ENCODE data around the gene KLF1. TPM values are rescaled to one million over a fixed set of nuclear protein-coding genes. Genes with fewer than 3 reads are reported as not detected.
"Not testable (repeated sequence)": the region's sequence is repeated elsewhere in the genome, so short reads cannot be mapped to it uniquely, and the experiment has no call there.

Gene KLF1
- total and polyA plus RNA-seq, 2 donors (not counting 1 experiment from before 2014, with no cell fraction given), result not detected

DNA sequence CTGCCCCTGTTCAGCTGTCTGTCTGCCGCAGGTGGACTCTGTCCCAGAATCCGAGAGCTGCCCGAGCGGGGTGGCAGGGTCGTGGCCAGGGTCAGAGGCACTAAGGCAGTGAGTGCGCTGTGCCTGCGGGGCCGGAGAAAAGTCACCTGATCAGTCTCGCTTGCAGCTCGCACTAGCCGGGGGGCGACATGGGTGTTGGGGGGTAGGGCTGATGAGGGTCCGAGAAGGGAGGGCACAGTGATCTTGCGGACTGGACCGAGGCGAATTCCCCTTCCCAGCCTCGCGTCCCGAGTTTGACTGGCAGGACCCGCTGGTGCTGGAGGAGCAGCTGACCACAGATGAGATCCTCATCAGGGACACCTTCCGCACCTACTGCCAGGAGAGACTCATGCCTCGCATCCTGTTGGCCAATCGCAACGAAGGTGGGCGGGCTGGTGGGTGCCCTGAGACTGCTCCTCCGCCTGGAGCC is 4.6 kb upstream of the KLF1 start:
- no peak for DNase-seq (ENCODE audit: low read depth in 2 of 2)
- Histone ChIP-seq H3K4me2 (ENCODE audit: extremely low read depth, insufficient read depth, low read length) (peak overlapping the region; percentile 99), H2AFZ (ENCODE audit: low read length) (no peak overlapping the region), H4K20me1 (ENCODE audit: control insufficient read depth, extremely low read depth, insufficient read depth, low read length) (no peaks in the 10 kb centered on the region), H3K36me3 (ENCODE audit: control insufficient read depth, insufficient read depth, low read length) (no peaks in the 10 kb centered on the region), H3K4me3 (replicated peaks in 1 of 4; ENCODE audit: control extremely low read depth in 1 of 4, insufficient read depth in 1 of 4, low read depth in 3 of 4, low read length in 4 of 4) (peak overlapping the region; percentile 82 to 99 (median 92)), H3K9me3 (ENCODE audit: control insufficient read depth, insufficient read depth, low read depth, low read length) (no peaks in the 10 kb centered on the region), H3K27me3 (ENCODE audit: control insufficient read depth, insufficient read depth, low read length) (peaks cover 6% of the 10 kb centered on the region), H3K9ac (ENCODE audit: insufficient read depth, low read length) (peak overlapping the region; percentile 1), H3K4me1 (ENCODE audit: control insufficient read depth, extremely low read depth, insufficient read depth, low read length) (peaks cover 6% of the 10 kb centered on the region), H3K27ac (ENCODE audit: insufficient read depth, low read length) (peak overlapping the region; percentile 61), H3K79me2 (ENCODE audit: control insufficient read depth, insufficient read depth, low read length) (peaks cover 1% of the 10 kb centered on the region)
- TF ChIP-seq EZH2 (IDR thresholded peaks at IDR 0.05; ENCODE audit: low read length, missing control alignments), result no peak
- TF ChIP-seq, protein P1, sequence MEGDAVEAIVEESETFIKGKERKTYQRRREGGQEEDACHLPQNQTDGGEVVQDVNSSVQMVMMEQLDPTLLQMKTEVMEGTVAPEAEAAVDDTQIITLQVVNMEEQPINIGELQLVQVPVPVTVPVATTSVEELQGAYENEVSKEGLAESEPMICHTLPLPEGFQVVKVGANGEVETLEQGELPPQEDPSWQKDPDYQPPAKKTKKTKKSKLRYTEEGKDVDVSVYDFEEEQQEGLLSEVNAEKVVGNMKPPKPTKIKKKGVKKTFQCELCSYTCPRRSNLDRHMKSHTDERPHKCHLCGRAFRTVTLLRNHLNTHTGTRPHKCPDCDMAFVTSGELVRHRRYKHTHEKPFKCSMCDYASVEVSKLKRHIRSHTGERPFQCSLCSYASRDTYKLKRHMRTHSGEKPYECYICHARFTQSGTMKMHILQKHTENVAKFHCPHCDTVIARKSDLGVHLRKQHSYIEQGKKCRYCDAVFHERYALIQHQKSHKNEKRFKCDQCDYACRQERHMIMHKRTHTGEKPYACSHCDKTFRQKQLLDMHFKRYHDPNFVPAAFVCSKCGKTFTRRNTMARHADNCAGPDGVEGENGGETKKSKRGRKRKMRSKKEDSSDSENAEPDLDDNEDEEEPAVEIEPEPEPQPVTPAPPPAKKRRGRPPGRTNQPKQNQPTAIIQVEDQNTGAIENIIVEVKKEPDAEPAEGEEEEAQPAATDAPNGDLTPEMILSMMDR (conservative IDR thresholded peaks at IDR 0.05 in 1 of 2, IDR thresholded peaks at IDR 0.05 in 1 of 2; ENCODE audit: low read depth in 1 of 2, low read length in 2 of 2), result no peak

DNA sequence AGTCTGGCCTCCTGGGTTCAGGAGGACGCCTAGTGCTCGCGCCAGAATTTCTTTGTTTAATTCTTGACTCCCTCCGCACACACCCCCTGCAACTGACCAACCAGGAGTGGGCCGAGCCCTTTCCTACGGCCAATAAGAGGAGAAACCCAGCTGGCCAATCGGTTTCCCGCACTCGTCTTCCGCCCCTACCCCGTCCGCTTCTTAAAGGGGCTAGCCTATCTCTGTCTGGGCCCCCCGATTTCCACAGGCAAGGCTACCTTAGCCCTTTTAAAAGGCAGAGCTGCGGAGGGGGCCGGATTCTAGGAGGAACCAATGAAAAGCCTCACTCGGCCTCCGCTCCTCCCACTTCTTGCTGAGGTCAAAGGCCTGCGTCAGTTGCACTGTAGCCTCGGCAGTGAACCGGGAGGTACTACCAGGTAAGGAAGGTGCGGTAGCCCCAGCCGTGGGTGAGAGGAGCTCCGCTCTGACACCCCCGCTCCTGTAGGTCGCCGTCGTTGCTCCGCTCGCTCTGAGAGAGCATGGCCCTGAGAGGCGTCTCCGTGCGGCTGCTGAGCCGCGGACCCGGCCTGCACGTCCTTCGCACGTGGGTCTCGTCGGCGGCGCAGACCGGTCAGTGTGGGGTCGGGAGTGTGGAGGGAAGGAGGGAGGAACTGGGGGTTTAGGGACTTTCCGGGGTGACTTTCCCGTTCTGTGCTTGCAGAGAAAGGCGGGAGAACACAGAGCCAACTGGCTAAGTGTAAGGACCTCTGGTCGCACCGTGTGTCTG is 4.0 kb upstream of the KLF1 start, which contains the start of gene GCDH:
Gene GCDH (plus strand): TSS at position 374 of the 766 bp plus-strand sequence. CDS start 145 bp downstream, at position 519.
- H3K9ac ChIP-seq (ENCODE audit: insufficient read depth, low read length), result peak within 1 kb of the TSS; percentile 53
- peaks cover 10% of the 10 kb centered on the region for H3K27me3 ChIP-seq (ENCODE audit: control insufficient read depth, insufficient read depth, low read length)
- H3K4me1 ChIP-seq (ENCODE audit: control insufficient read depth, extremely low read depth, insufficient read depth, low read length), result peaks cover 6% of the 10 kb centered on the region
- no peaks in the 10 kb centered on the region for H3K36me3 ChIP-seq (ENCODE audit: control insufficient read depth, insufficient read depth, low read length)
- no peaks in the 10 kb centered on the region for H3K9me3 ChIP-seq (ENCODE audit: control insufficient read depth, insufficient read depth, low read depth, low read length)
- H2AFZ ChIP-seq (ENCODE audit: low read length), result peak within 1 kb of the TSS; percentile 98
- H3K79me2 ChIP-seq (ENCODE audit: control insufficient read depth, insufficient read depth, low read length), result peaks cover 1% of the 10 kb centered on the region
- peak within 1 kb of the TSS; percentile 61 for H3K27ac ChIP-seq (ENCODE audit: insufficient read depth, low read length)
- DNase-seq (ENCODE audit: low read depth in 2 of 2), result peak; percentile 99
- TF ChIP-seq, protein P1 (conservative IDR thresholded peaks at IDR 0.05 in 1 of 2, IDR thresholded peaks at IDR 0.05 in 1 of 2; ENCODE audit: low read depth in 1 of 2, low read length in 2 of 2), result no peak
- TF ChIP-seq EZH2 (IDR thresholded peaks at IDR 0.05; ENCODE audit: low read length, missing control alignments), result no peak
- peak within 1 kb of the TSS; percentile 82 to 99 (median 92) for H3K4me3 ChIP-seq (replicated peaks in 1 of 4; ENCODE audit: control extremely low read depth in 1 of 4, insufficient read depth in 1 of 4, low read depth in 3 of 4, low read length in 4 of 4)
- H3K4me2 ChIP-seq (ENCODE audit: extremely low read depth, insufficient read depth, low read length), result peak within 1 kb of the TSS; percentile 99
- no peaks in the 10 kb centered on the region for H4K20me1 ChIP-seq (ENCODE audit: control insufficient read depth, extremely low read depth, insufficient read depth, low read length)

DNA sequence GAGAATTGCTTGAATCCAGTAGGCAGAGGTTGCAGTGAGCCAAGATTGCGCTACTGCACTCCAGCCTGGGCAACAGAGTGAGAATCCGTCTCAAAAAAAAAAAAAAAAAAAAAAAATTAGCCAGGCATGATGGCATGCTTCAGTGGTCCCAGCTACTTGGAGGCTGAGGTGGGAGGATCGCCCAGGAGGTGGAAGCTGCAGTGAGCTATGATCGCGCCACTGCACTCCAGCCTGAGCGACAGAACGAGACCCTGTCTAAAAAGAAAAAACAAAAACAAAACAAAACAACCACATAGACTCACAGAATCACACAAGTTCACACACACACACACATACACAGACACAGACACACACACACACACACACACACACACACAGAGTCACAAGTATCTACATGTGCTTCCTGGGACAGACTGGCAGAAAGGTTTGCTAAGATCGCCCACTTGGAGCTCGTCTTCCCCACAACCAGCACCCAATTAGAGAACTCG is 3.3 kb upstream of the KLF1 start:
- H3K36me3 ChIP-seq (ENCODE audit: control insufficient read depth, insufficient read depth, low read length); H3K4me1 ChIP-seq (ENCODE audit: control insufficient read depth, extremely low read depth, insufficient read depth, low read length); H3K27ac ChIP-seq (ENCODE audit: insufficient read depth, low read length); DNase-seq (ENCODE audit: low read depth in 2 of 2); H3K9ac ChIP-seq (ENCODE audit: insufficient read depth, low read length); H3K27me3 ChIP-seq (ENCODE audit: control insufficient read depth, insufficient read depth, low read length); H4K20me1 ChIP-seq (ENCODE audit: control insufficient read depth, extremely low read depth, insufficient read depth, low read length); H3K9me3 ChIP-seq (ENCODE audit: control insufficient read depth, insufficient read depth, low read depth, low read length); H3K79me2 ChIP-seq (ENCODE audit: control insufficient read depth, insufficient read depth, low read length): not testable (repeated sequence)
- H3K4me3 ChIP-seq (replicated peaks in 1 of 4; ENCODE audit: control extremely low read depth in 1 of 4, insufficient read depth in 1 of 4, low read depth in 3 of 4, low read length in 4 of 4), result peak overlapping the region in 1 of 4 experiments; percentile 33
- peak overlapping the region; percentile 63 for H2AFZ ChIP-seq (ENCODE audit: low read length)
- peak overlapping the region; percentile 83 for H3K4me2 ChIP-seq (ENCODE audit: extremely low read depth, insufficient read depth, low read length)
